Spleen (tissue), 11 donors: ENCODE data around the gene MOB3B. TPM values are rescaled to one million over a fixed set of nuclear protein-coding genes. Genes with fewer than 3 reads are reported as not detected.
"Not testable (repeated sequence)": the region's sequence is repeated elsewhere in the genome, so short reads cannot be mapped to it uniquely, and the experiment has no call there.

Source experiments
- DNase-seq: peaks from one replicate; pipeline ENCODE4 v3.0.0-alpha.2; 2020
- H3K27ac ChIP-seq, 8 donors: fragments of 200-600 bp; sonication (generic) in 7 of 8; 1 replicate in 4 of 8; 2 replicates in 4 of 8; pipeline versions ENCODE4 v1.5.0 to v1.8.0; 2016 to 2021; ENCODE audit warnings: inconsistent platforms in 4 of 8, mild to moderate bottlenecking in 4 of 8, moderate library complexity in 1 of 8
- H3K27me3 ChIP-seq, 7 donors: fragments of 200-600 bp; sonication (generic) in 6 of 7; replicated peaks in 1 of 7; 1 replicate in 4 of 7; 2 replicates in 3 of 7; pipeline versions ENCODE4 v1.5.0 to v1.8.0; 2016 to 2021; ENCODE audit warnings: inconsistent platforms in 3 of 7, mild to moderate bottlenecking in 1 of 7
- H3K36me3 ChIP-seq, 6 donors: fragments of 200-600 bp; sonication (generic) in 5 of 6; 1 replicate in 4 of 6; 2 replicates in 2 of 6; pipeline versions ENCODE4 v1.5.0 to v1.8.0; 2016 to 2021; ENCODE audit warnings: inconsistent platforms in 2 of 6
- H3K4me1 ChIP-seq, 6 donors: fragments of 200-600 bp; sonication (generic) in 5 of 6; 1 replicate in 3 of 6; 2 replicates in 3 of 6; pipeline versions ENCODE4 v1.5.0 to v1.8.0; 2016 to 2021; ENCODE audit warnings: inconsistent platforms in 3 of 6
- H3K4me3 ChIP-seq, 8 donors: fragments of 200-600 bp; sonication (generic) in 7 of 8; 1 replicate in 4 of 8; 2 replicates in 4 of 8; pipeline versions ENCODE4 v1.5.0 to v1.8.0; 2016 to 2021; ENCODE audit warnings: inconsistent platforms in 4 of 8, mild to moderate bottlenecking in 4 of 8, moderate library complexity in 2 of 8
- H3K9me3 ChIP-seq, 8 donors: fragments of 200-600 bp; sonication (generic) in 7 of 8; 1 replicate in 4 of 8; 2 replicates in 4 of 8; pipeline versions ENCODE4 v1.5.0 to v1.8.0; 2016 to 2021; ENCODE audit warnings: inconsistent platforms in 4 of 8
- POLR2A ChIP-seq, 3 donors: fragments of 450-650 bp; IDR thresholded peaks; one replicate each; pipeline ENCODE4 v1.5.1; 2017; ENCODE audit warnings: antibody characterized with exemption in 3 of 3, mild to moderate bottlenecking in 1 of 3
- POLR2AphosphoS5 ChIP-seq, 3 donors: sonication (generic); formaldehyde crosslinking; IDR thresholded peaks; one replicate each; pipeline ENCODE4 v1.5.1; 2017; ENCODE audit warnings: antibody characterized with exemption in 3 of 3
- WGBS, 5 donors: extraction: QIAGEN DNeasy Blood & Tissue Kit in 3 of 5; methylation state at CpG; one replicate each; pipeline versions ENCODE4 v1.1.5 to v1.1.7; 2013 to 2018; 5-methylcytosine and 5-hydroxymethylcytosine counted together
- intact Hi-C: fragments of 100-400 bp; cut with DNase I; formaldehyde crosslinking; loops from one replicate; pipeline ENCODE4 v1.15.0; 2023; ENCODE audit warnings: low total_unique reads
- polyA plus RNA-seq, 3 donors: library from polyadenylated mRNA; stranded (reverse); fragments of 200-250 nt; gene quantifications; one replicate each; pipeline ENCODE4 v1.2.1, GENCODE V29; 2013
- total RNA-seq, 7 donors: library from RNA; depleted of rRNA in 3 of 7; stranded (reverse); fragments of >200 nt in 3 of 7; fragmentation: NEBNext Ultra II Directional in 4 of 7; extraction: Animal tissue kit (Norgen Biotek cat#: 25700) in 4 of 7; gene quantifications; one replicate each; pipeline versions ENCODE4 v1.1.0 to v1.2.1, GENCODE V29; 2016 to 2021
- TF ChIP-seq, protein P1 (sequence below), 11 experiments: fragments of 200-600 bp in 7 of 11; fragments of 450-650 bp in 4 of 11; sonication (generic) in 4 of 11; IDR thresholded peaks in 8 of 11; conservative IDR thresholded peaks in 3 of 11; 1 replicate in 7 of 11; 2 replicates in 4 of 11; pipeline versions ENCODE4 v1.4.0 to v1.8.0; 2016 to 2021; ENCODE audit warnings: antibody characterized with exemption in 11 of 11, inconsistent platforms in 4 of 11, mild to moderate bottlenecking in 1 of 11
- donor health status: healthy with polysubstance abuse.
- donor health status: DM: no; HTN: no; CAD: no; lungs with moderate emphysema.
- donor health status: DM: no; HTN: no; CAD: no.
- donor health status: Bipolar disorder and iron deficiency.
- donor health status: healthy.
- donor health status: DM: no; HTN: no; CAD: no.
- donor health status: DM: yes; HTN: yes; CAD: no.

Gene MOB3B
- total and polyA plus RNA-seq, 10 donors: 9.4 to 27.7 (median 19.9) TPM

DNA sequence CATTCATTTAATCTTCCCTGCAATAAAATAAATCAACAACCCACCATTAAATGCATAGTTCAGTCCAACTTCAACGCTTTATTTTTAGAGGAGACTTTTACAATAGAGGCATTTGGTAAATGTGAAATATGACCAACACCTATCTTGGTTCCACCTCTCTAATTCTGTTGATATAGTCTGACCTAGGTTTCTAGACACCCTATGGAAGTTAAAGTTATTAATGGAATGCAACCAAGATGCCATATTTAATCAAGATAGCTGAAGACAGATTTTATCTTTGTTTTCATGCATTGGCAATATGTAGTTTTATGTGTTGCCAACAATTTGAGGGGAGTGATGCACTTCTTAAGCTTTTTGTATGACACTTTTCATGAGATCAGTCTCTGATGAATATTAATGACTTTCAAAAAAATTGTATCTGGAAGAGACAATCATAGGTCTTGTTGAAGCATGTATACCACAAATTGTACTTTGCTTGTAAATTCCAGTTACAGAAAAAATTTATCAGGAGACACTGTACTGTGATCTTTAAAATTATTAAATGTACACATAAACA, 107.3 kb downstream of the MOB3B start:
- Histone ChIP-seq H3K4me1 (peaks cover 0 to 23% (median 7%) of the 10 kb centered on the region in 6 donors), H3K27ac (no peak overlapping the region), H3K9me3 (no peaks in the 10 kb centered on the region), H3K4me3 (no peak overlapping the region), H3K27me3 (no peaks in the 10 kb centered on the region), H3K36me3 (no peaks in the 10 kb centered on the region)
- TF ChIP-seq POLR2AphosphoS5 (IDR thresholded peaks at IDR 0.05) (no peak), POLR2A (IDR thresholded peaks at IDR 0.05) (no peak)
- TF ChIP-seq, protein P1, sequence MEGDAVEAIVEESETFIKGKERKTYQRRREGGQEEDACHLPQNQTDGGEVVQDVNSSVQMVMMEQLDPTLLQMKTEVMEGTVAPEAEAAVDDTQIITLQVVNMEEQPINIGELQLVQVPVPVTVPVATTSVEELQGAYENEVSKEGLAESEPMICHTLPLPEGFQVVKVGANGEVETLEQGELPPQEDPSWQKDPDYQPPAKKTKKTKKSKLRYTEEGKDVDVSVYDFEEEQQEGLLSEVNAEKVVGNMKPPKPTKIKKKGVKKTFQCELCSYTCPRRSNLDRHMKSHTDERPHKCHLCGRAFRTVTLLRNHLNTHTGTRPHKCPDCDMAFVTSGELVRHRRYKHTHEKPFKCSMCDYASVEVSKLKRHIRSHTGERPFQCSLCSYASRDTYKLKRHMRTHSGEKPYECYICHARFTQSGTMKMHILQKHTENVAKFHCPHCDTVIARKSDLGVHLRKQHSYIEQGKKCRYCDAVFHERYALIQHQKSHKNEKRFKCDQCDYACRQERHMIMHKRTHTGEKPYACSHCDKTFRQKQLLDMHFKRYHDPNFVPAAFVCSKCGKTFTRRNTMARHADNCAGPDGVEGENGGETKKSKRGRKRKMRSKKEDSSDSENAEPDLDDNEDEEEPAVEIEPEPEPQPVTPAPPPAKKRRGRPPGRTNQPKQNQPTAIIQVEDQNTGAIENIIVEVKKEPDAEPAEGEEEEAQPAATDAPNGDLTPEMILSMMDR (IDR thresholded peaks at IDR 0.05 in 8 of 11, conservative IDR thresholded peaks at IDR 0.05 in 3 of 11): no peak
- intact Hi-C loops: no loop called here
- 0 to 71% (median 40%) methylated on average over 1 of the region's 1 CpG for WGBS, 5 donors
- DNase-seq: no peak

DNA sequence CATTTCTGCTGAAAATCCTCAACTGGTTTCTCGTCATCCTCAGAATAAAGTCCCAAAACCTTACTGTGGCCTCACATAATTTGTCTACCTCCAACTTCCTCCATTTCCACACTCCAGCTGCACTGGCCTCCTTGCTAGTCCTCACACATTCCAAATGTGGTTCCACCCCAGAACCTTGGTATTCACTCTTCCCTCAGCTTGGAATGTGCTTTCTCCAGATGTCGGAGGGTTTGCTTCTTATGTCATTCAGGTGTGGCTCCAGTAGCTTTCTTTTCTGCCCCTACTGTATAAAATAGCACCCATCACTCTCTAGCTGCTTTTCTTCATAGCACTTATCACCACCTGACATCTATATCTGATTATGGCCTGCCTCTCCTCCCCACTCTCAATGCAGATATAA, 108.0 kb downstream of the MOB3B start:
- TF ChIP-seq, protein P1 (IDR thresholded peaks at IDR 0.05 in 8 of 11, conservative IDR thresholded peaks at IDR 0.05 in 3 of 11): no peak
- TF ChIP-seq POLR2A (IDR thresholded peaks at IDR 0.05) (no peak), POLR2AphosphoS5 (IDR thresholded peaks at IDR 0.05) (no peak)
- Histone ChIP-seq H3K9me3 (no peaks in the 10 kb centered on the region), H3K4me1 (peaks cover 0 to 17% (median 5%) of the 10 kb centered on the region in 6 donors), H3K27me3 (no peaks in the 10 kb centered on the region), H3K36me3 (no peaks in the 10 kb centered on the region), H3K27ac (no peak overlapping the region), H3K4me3 (no peak overlapping the region)
- 88 to 91% (median 89%) methylated on average over 2 of the region's 2 CpGs for WGBS, 5 donors
- intact Hi-C loops: no loop called here
- DNase-seq: no peak

DNA sequence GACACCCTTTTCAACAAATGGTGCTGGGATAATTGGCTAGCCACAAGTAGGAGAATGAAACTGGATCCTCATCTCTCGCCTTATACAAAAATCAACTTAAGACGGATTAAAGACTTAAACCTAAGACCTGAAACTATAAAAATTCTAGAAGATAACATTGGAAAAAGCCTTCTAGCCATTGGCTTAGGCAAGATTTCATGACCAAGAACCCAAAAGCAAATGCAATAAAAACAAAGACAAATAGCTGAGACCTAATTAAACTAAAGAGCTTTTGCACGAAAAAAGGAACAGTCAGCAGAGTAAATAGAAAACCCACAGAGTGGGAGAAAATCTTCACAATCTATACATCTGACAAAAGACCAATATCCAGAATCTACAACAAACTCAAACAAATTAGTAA, 110.1 kb downstream of the MOB3B start:
- H3K4me3 ChIP-seq, H3K27me3 ChIP-seq, H3K9me3 ChIP-seq, intact Hi-C loops, DNase-seq, H3K36me3 ChIP-seq, H3K27ac ChIP-seq: not testable (repeated sequence)
- H3K4me1 ChIP-seq: peaks cover 0 to 12% (median 2%) of the 10 kb centered on the region in 6 donors
- 89 to 92% (median 91%) methylated on average over 3 of the region's 3 CpGs for WGBS, 5 donors

DNA sequence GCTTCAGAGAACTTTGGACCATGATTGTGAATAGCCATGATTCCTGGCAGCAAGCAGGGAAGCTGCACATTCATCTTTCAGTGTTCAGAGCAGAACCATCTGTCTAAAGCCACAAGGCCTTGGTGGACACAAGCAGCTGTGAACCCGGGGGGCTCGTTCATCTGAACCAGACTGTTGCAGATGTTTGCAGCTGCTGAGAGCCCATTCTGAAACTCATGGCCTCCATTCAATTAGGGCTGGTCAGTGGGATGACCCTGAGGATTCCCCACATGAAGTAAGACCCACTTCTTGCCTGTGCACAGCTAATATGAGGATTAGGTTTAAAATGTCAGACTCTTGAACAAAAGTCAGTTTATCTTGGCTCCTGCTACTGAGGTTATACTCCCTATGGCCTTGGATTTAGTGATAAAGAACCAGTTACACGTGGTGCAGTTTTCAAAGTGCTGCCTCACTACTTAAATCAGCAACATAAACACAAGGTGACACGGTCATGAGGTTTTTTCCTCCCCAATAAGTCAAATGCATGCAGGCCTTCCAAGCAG, 115.3 kb downstream of the MOB3B start:
- Histone ChIP-seq H3K36me3 (no peaks in the 10 kb centered on the region), H3K4me1 (peaks cover 0 to 32% (median 16%) of the 10 kb centered on the region in 6 donors), H3K4me3 (peak overlapping the region in 2 of 8 donors; percentile 25 to 46), H3K27me3 (no peaks in the 10 kb centered on the region), H3K27ac (peak overlapping the region in 7 of 8 donors; percentile 51 to 77 (median 68)), H3K9me3 (no peaks in the 10 kb centered on the region)
- DNase-seq: no peak
- WGBS, 5 donors: 50 to 76% (median 61%) methylated on average over 4 of the region's 4 CpGs
- intact Hi-C loops: no loop called here
- TF ChIP-seq, protein P1 (IDR thresholded peaks at IDR 0.05 in 8 of 11, conservative IDR thresholded peaks at IDR 0.05 in 3 of 11): no peak
- TF ChIP-seq POLR2A (IDR thresholded peaks at IDR 0.05) (no peak), POLR2AphosphoS5 (IDR thresholded peaks at IDR 0.05) (no peak)
